Activated T-helper 1 cell treated with anti-CD3 and anti-CD28 coated beads, Interleukin-12 subunit alpha, Interleukin-12 subunit beta, Interleukin-2, Interleukin-4 antibody, amounts not matched to agents 30 ng/mL and 10 ng/mL and 1 ng/mL, durations not matched to agents 14 hours and 24 hours and 36 hours (primary cell): Measurements from ENCODE around the gene SNX19. TPM values are rescaled to one million over a fixed set of nuclear protein-coding genes. Genes with fewer than 3 reads are reported as not detected.
"Not testable (repeated sequence)": the region's sequence is repeated elsewhere in the genome, so short reads cannot be mapped to it uniquely, and the experiment has no call there.

Source experiments
- DNase-seq: peaks from one replicate; pipeline ENCODE4 v3.0.0; 2021; ENCODE audit warnings: low spot score
- H3K27ac Mint-ChIP-seq: one replicate; pipeline ENCODE4 v1.8.0; 2021; ENCODE audit warnings: mild to moderate bottlenecking, mixed read lengths
- H3K27me3 Mint-ChIP-seq: one replicate; pipeline ENCODE4 v1.8.0; 2022; ENCODE audit warnings: mild to moderate bottlenecking, moderate library complexity, mixed read lengths; ENCODE audit not compliant: insufficient read depth
- H3K36me3 Mint-ChIP-seq: one replicate; pipeline ENCODE4 v1.8.0; 2021; ENCODE audit warnings: low read depth, mixed read lengths
- H3K4me1 Mint-ChIP-seq: one replicate; pipeline ENCODE4 v1.8.0; 2021; ENCODE audit warnings: low read depth, mixed read lengths
- H3K4me3 Mint-ChIP-seq: one replicate; pipeline ENCODE4 v1.8.0; 2021; ENCODE audit warnings: mild to moderate bottlenecking, moderate library complexity, mixed read lengths
- H3K9me3 Mint-ChIP-seq: one replicate; pipeline ENCODE4 v1.8.0; 2021; ENCODE audit warnings: mixed read lengths
- intact Hi-C: fragments of 100-400 bp; cut with micrococcal nuclease; formaldehyde crosslinking; loops from one replicate; pipeline ENCODE4 v1.15.1; 2024
- total RNA-seq: library from RNA; stranded (reverse); gene quantifications from 2 replicates; pipeline ENCODE4 v1.2.3, GENCODE V29; 2022

SNX19 gene
- total RNA-seq, 1 donor from 2014 or later, result 58.5 TPM

GRCh38 chr11:130865774-130866114 is 50.5 kb downstream of the SNX19 start:
- DNase-seq, result no peak
- Mint-ChIP-seq H3K27ac (no peak overlapping the region), H3K4me1 (peaks cover 7% of the 10 kb centered on the region), H3K36me3 (peaks cover 4% of the 10 kb centered on the region), H3K4me3 (no peak overlapping the region), H3K27me3 (no peaks in the 10 kb centered on the region), H3K9me3 (no peaks in the 10 kb centered on the region)
- intact Hi-C loops, result loop anchor here (10.0 kb wide), 1 partner anchor 231 kb away; no protein-coding TSS in a partner anchor

- intact Hi-C loops, result loop anchor here (10.0 kb wide), 1 partner anchor 230 kb away; no protein-coding TSS in a partner anchor
- DNase-seq, result no peak
- Mint-ChIP-seq H3K9me3 (no peaks in the 10 kb centered on the region), H3K4me1 (peaks cover 7% of the 10 kb centered on the region), H3K36me3 (peaks cover 3% of the 10 kb centered on the region), H3K4me3 (no peak overlapping the region), H3K27ac (no peak overlapping the region), H3K27me3 (no peaks in the 10 kb centered on the region)
Measured at GRCh38 chr11:130865091-130865773, 51.0 kb downstream of the SNX19 start.

GRCh38 chr11:130861902-130862860 is 54.1 kb downstream of the SNX19 start:
- intact Hi-C loops, result loop anchor here (1.0 to 10.0 kb wide), 4 partner anchors 32 to 649 kb away; no protein-coding TSS in a partner anchor
- no peaks in the 10 kb centered on the region for H3K9me3 Mint-ChIP-seq
- H3K4me3 Mint-ChIP-seq, result no peak overlapping the region
- H3K27me3 Mint-ChIP-seq, result no peaks in the 10 kb centered on the region
- H3K27ac Mint-ChIP-seq, result no peak overlapping the region
- H3K4me1 Mint-ChIP-seq, result peaks cover 7% of the 10 kb centered on the region
- DNase-seq, result peak; percentile 81
- peaks cover 3% of the 10 kb centered on the region for H3K36me3 Mint-ChIP-seq

- no peak overlapping the region for H3K27ac Mint-ChIP-seq
- intact Hi-C loops, result loop anchor here (10.0 kb wide), 1 partner anchor 226 kb away; no protein-coding TSS in a partner anchor
- no peaks in the 10 kb centered on the region for H3K27me3 Mint-ChIP-seq
- H3K9me3 Mint-ChIP-seq, result no peaks in the 10 kb centered on the region
- no peak for DNase-seq
- H3K36me3 Mint-ChIP-seq, result peaks cover 3% of the 10 kb centered on the region
- H3K4me3 Mint-ChIP-seq, result no peak overlapping the region
- peaks cover 7% of the 10 kb centered on the region for H3K4me1 Mint-ChIP-seq
Measured at GRCh38 chr11:130861283-130861682, 55.0 kb downstream of the SNX19 start.

- H3K4me3 Mint-ChIP-seq, result no peak overlapping the region
- H3K27ac Mint-ChIP-seq, result no peak overlapping the region
- no peaks in the 10 kb centered on the region for H3K9me3 Mint-ChIP-seq
- H3K27me3 Mint-ChIP-seq, result peaks cover 6% of the 10 kb centered on the region
- H3K4me1 Mint-ChIP-seq, result peaks cover 7% of the 10 kb centered on the region
- intact Hi-C loops, result loop anchor here (10.0 kb wide), 1 partner anchor 225 kb away; no protein-coding TSS in a partner anchor
- DNase-seq, result no peak
- peaks cover 3% of the 10 kb centered on the region for H3K36me3 Mint-ChIP-seq
Measured at GRCh38 chr11:130859886-130860285, 56.4 kb downstream of the SNX19 start.

- DNase-seq, result no peak
- peaks cover 7% of the 10 kb centered on the region for H3K4me1 Mint-ChIP-seq
- intact Hi-C loops, result no loop called here
- peaks cover 3% of the 10 kb centered on the region for H3K36me3 Mint-ChIP-seq
- H3K9me3 Mint-ChIP-seq, result no peaks in the 10 kb centered on the region
- no peak overlapping the region for H3K4me3 Mint-ChIP-seq
- no peak overlapping the region for H3K27ac Mint-ChIP-seq
- H3K27me3 Mint-ChIP-seq, result peaks cover 9% of the 10 kb centered on the region
Measured at GRCh38 chr11:130858215-130858614, 58.1 kb downstream of the SNX19 start.

GRCh38 chr11:130855707-130856106 is 60.6 kb downstream of the SNX19 start:
- H3K36me3 Mint-ChIP-seq, H3K27ac Mint-ChIP-seq, H3K4me1 Mint-ChIP-seq, DNase-seq, H3K9me3 Mint-ChIP-seq, intact Hi-C loops, H3K4me3 Mint-ChIP-seq: not testable (repeated sequence)
- H3K27me3 Mint-ChIP-seq, result peaks cover 11% of the 10 kb centered on the region

- intact Hi-C loops, result no loop called here
- Mint-ChIP-seq H3K4me3 (no peak overlapping the region), H3K36me3 (no peaks in the 10 kb centered on the region), H3K27me3 (peaks cover 13% of the 10 kb centered on the region), H3K4me1 (no peaks in the 10 kb centered on the region), H3K9me3 (no peaks in the 10 kb centered on the region), H3K27ac (no peak overlapping the region)
- DNase-seq, result no peak
Measured at GRCh38 chr11:130854483-130854882, 61.8 kb downstream of the SNX19 start.

- H3K4me3 Mint-ChIP-seq, result no peak overlapping the region
- no peaks in the 10 kb centered on the region for H3K4me1 Mint-ChIP-seq
- H3K27me3 Mint-ChIP-seq, result peaks cover 18% of the 10 kb centered on the region
- no peak overlapping the region for H3K27ac Mint-ChIP-seq
- DNase-seq, result no peak
- intact Hi-C loops, result no loop called here
- H3K9me3 Mint-ChIP-seq, result no peaks in the 10 kb centered on the region
- H3K36me3 Mint-ChIP-seq, result no peaks in the 10 kb centered on the region
Measured at GRCh38 chr11:130852589-130852988, 63.7 kb downstream of the SNX19 start.

GRCh38 chr11:130850185-130850944 is 65.9 kb downstream of the SNX19 start:
- Mint-ChIP-seq H3K4me1 (no peaks in the 10 kb centered on the region), H3K4me3 (no peak overlapping the region), H3K36me3 (no peaks in the 10 kb centered on the region), H3K27me3 (peaks cover 17% of the 10 kb centered on the region), H3K27ac (no peak overlapping the region), H3K9me3 (no peaks in the 10 kb centered on the region)
- no peak for DNase-seq
- intact Hi-C loops, result no loop called here

- H3K9me3 Mint-ChIP-seq, result no peaks in the 10 kb centered on the region
- DNase-seq, result no peak
- no peaks in the 10 kb centered on the region for H3K36me3 Mint-ChIP-seq
- peaks cover 12% of the 10 kb centered on the region for H3K27me3 Mint-ChIP-seq
- intact Hi-C loops, result no loop called here
- H3K4me3 Mint-ChIP-seq, result no peak overlapping the region
- no peak overlapping the region for H3K27ac Mint-ChIP-seq
- no peaks in the 10 kb centered on the region for H3K4me1 Mint-ChIP-seq
Measured at GRCh38 chr11:130849215-130849568, 67.1 kb downstream of the SNX19 start.

GRCh38 chr11:130848361-130849214 is 67.7 kb downstream of the SNX19 start:
- DNase-seq, result no peak
- Mint-ChIP-seq H3K27ac (no peak overlapping the region), H3K36me3 (no peaks in the 10 kb centered on the region), H3K4me1 (no peaks in the 10 kb centered on the region), H3K4me3 (no peak overlapping the region), H3K9me3 (no peaks in the 10 kb centered on the region), H3K27me3 (peaks cover 12% of the 10 kb centered on the region)
- intact Hi-C loops, result no loop called here
